ENCODE results near the gene STXBP4.

STXBP4 gene

DNA sequence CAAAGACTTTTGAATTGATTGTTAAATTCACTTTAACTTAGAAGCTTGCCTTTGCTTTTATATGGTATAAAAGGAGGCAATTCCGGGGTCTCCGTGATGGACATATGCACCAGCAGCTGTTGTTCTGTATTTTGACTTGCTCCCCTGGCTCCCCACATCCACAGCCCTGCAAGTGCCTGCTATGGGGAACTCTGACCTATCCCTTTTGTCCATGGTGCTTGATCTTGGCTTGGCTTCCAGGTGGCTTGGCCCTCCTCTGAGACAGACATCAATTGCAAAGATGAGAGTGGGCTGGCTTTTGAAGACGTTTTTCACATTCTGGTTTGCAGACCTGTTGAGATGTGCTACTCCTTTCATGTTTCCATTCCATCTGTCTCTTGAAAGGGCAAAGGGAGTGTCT, 41.0 kb upstream of the STXBP4 start:
- no peak for TF ChIP-seq TAF1 (IDR thresholded peaks at IDR 0.05; ENCODE audit: borderline replicate concordance, insufficient read depth, low read length)
- TF ChIP-seq, protein P1, sequence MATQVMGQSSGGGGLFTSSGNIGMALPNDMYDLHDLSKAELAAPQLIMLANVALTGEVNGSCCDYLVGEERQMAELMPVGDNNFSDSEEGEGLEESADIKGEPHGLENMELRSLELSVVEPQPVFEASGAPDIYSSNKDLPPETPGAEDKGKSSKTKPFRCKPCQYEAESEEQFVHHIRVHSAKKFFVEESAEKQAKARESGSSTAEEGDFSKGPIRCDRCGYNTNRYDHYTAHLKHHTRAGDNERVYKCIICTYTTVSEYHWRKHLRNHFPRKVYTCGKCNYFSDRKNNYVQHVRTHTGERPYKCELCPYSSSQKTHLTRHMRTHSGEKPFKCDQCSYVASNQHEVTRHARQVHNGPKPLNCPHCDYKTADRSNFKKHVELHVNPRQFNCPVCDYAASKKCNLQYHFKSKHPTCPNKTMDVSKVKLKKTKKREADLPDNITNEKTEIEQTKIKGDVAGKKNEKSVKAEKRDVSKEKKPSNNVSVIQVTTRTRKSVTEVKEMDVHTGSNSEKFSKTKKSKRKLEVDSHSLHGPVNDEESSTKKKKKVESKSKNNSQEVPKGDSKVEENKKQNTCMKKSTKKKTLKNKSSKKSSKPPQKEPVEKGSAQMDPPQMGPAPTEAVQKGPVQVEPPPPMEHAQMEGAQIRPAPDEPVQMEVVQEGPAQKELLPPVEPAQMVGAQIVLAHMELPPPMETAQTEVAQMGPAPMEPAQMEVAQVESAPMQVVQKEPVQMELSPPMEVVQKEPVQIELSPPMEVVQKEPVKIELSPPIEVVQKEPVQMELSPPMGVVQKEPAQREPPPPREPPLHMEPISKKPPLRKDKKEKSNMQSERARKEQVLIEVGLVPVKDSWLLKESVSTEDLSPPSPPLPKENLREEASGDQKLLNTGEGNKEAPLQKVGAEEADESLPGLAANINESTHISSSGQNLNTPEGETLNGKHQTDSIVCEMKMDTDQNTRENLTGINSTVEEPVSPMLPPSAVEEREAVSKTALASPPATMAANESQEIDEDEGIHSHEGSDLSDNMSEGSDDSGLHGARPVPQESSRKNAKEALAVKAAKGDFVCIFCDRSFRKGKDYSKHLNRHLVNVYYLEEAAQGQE (IDR thresholded peaks at IDR 0.05; ENCODE audit: insufficient read depth in 1 of 2, low read depth in 2 of 2, low read length in 2 of 2): no peak
- no peak for TF ChIP-seq FOXP2 (optimal IDR thresholded peaks at IDR 0.05; ENCODE audit: borderline replicate concordance, extremely low read depth, extremely low read length, insufficient read depth)
- TF ChIP-seq SIN3A (IDR thresholded peaks at IDR 0.05; ENCODE audit: borderline replicate concordance, insufficient read depth, low read length): no peak
- no peak for TF ChIP-seq POLR2AphosphoS5 (IDR thresholded peaks at IDR 0.05; ENCODE audit: low read depth, low read length)

DNA sequence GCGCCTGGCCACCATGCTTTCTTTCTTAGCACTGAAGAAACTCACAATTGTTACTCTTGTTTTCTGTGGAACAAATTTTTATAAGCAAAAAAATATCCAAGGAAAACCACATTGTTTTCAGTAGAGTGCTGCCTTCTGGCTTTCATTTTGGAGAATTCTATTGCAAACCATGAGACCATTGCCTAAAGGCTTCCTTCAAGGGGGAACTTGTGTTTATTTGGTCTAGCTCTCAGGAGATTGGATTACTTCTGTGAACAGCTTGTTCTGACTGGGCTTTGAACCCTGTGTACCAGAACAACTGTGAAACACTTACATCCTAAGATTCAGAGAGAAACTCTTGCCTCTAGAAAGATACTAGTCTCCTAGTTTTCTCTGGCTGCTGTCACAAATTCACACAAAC, 35.9 kb upstream of the STXBP4 start:
- TF ChIP-seq POLR2AphosphoS5 (IDR thresholded peaks at IDR 0.05; ENCODE audit: low read depth, low read length) (no peak), TAF1 (IDR thresholded peaks at IDR 0.05; ENCODE audit: borderline replicate concordance, insufficient read depth, low read length) (no peak), FOXP2 (optimal IDR thresholded peaks at IDR 0.05; ENCODE audit: borderline replicate concordance, extremely low read depth, extremely low read length, insufficient read depth) (no peak), SIN3A (IDR thresholded peaks at IDR 0.05; ENCODE audit: borderline replicate concordance, insufficient read depth, low read length) (no peak)
- TF ChIP-seq, protein P1 (IDR thresholded peaks at IDR 0.05; ENCODE audit: insufficient read depth in 1 of 2, low read depth in 2 of 2, low read length in 2 of 2): no peak

DNA sequence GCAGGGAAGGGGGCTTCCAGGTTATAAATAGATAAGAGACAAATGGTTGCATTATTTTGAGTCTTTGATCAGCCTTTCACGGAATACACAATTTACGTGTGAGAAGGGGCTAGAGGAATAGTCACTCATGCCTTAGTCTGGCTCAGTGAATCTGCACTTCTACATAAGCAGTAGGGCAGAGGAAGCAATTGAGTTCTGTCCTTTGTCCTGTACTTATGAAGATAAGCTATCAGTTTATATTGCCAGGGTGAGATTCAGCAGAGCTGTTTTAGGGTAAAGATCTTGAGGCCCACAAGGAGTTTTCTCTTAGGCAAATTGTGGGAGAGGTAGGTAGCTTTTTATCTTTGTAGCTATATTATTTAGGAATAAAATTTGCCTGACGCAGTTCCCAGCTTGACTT, 34.6 kb upstream of the STXBP4 start:
- TF ChIP-seq POLR2AphosphoS5 (IDR thresholded peaks at IDR 0.05; ENCODE audit: low read depth, low read length) (no peak), SIN3A (IDR thresholded peaks at IDR 0.05; ENCODE audit: borderline replicate concordance, insufficient read depth, low read length) (no peak)

DNA sequence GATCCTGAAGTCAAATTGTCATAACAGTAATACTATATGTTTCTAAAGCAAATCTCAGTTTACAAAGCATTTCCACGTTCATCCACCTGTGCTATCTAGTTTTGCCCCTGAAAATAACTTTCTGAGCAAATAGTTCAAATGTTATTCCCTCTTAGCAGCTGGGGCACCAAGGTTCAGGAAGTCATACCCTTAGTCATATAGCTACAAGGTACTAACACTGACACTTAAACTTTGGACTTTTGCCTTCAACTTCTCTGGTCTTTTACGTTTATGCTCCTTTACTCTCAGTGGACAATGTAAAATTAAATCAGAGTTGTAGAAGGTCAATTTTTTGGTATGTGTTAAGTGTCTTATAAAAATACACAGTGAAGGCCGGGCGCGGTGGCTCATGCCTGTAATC, 33.1 kb upstream of the STXBP4 start:
- TF ChIP-seq, protein P1 (IDR thresholded peaks at IDR 0.05; ENCODE audit: insufficient read depth in 1 of 2, low read depth in 2 of 2, low read length in 2 of 2): no peak
- TF ChIP-seq POLR2AphosphoS5 (IDR thresholded peaks at IDR 0.05; ENCODE audit: low read depth, low read length) (no peak), TAF1 (IDR thresholded peaks at IDR 0.05; ENCODE audit: borderline replicate concordance, insufficient read depth, low read length) (no peak), FOXP2 (optimal IDR thresholded peaks at IDR 0.05; ENCODE audit: borderline replicate concordance, extremely low read depth, extremely low read length, insufficient read depth) (no peak), SIN3A (IDR thresholded peaks at IDR 0.05; ENCODE audit: borderline replicate concordance, insufficient read depth, low read length) (no peak)

DNA sequence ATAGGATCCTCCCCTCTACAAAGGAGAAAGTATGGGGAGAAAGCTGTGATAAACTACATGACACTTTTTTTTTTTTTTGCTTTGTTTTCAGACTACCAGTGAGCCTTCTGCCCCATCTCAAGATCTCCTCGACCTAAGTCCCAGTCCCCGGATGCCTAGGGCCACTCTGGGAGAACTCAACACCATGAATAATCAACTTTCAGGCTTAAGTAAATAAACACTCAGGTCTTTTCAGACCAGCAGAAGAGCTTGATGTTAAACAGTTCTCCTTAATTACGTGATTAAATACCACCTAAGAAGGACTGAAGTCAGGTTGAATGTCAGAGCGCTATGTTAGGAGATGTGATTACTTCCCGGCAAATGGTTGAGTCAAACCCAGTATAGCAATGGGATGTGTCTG, 31.5 kb upstream of the STXBP4 start:
- no peak for TF ChIP-seq SIN3A (IDR thresholded peaks at IDR 0.05; ENCODE audit: borderline replicate concordance, insufficient read depth, low read length)
- TF ChIP-seq POLR2AphosphoS5 (IDR thresholded peaks at IDR 0.05; ENCODE audit: low read depth, low read length): no peak
- TF ChIP-seq FOXP2 (optimal IDR thresholded peaks at IDR 0.05; ENCODE audit: borderline replicate concordance, extremely low read depth, extremely low read length, insufficient read depth): no peak
- TF ChIP-seq TAF1 (IDR thresholded peaks at IDR 0.05; ENCODE audit: borderline replicate concordance, insufficient read depth, low read length): no peak
- TF ChIP-seq, protein P1 (IDR thresholded peaks at IDR 0.05; ENCODE audit: insufficient read depth in 1 of 2, low read depth in 2 of 2, low read length in 2 of 2): no peak
